Stimulated activated CD8-positive, alpha-beta memory T cell treated with anti-CD3 and anti-CD28 coated beads, Interleukin-4, amount 100 ng/mL, for 4 hours (primary cell): ENCODE results near the gene PAIP1.
"Not testable (repeated sequence)": the region's sequence is repeated elsewhere in the genome, so short reads cannot be mapped to it uniquely, and the experiment has no call there.

Source experiments
- DNase-seq, 2 donors: peaks; one replicate each; pipeline ENCODE4 v3.0.0-alpha.2; 2020; ENCODE audit warnings: low read depth in 2 of 2, low spot score in 1 of 2

The PAIP1 gene

GRCh38 chr5:43571237-43571636, 14.4 kb upstream of the PAIP1 start:
- DNase-seq = no peak

- no peak for DNase-seq
Observed at GRCh38 chr5:43570450-43571158, 13.7 kb upstream of the PAIP1 start.

GRCh38 chr5:43569236-43569746, 12.4 kb upstream of the PAIP1 start:
- DNase-seq = no peak

GRCh38 chr5:43567967-43568366, 11.1 kb upstream of the PAIP1 start:
- no peak for DNase-seq

GRCh38 chr5:43565043-43565442, 8.2 kb upstream of the PAIP1 start:
- no peak for DNase-seq

GRCh38 chr5:43564289-43564850, 7.5 kb upstream of the PAIP1 start:
- DNase-seq = no peak

GRCh38 chr5:43563321-43563720, 6.4 kb upstream of the PAIP1 start:
- DNase-seq = no peak

- DNase-seq = no peak
Observed at GRCh38 chr5:43561356-43561755, 4.5 kb upstream of the PAIP1 start.

- no peak for DNase-seq
Observed at GRCh38 chr5:43560128-43560527, 3.3 kb upstream of the PAIP1 start.

- not testable (repeated sequence) for DNase-seq
Observed at GRCh38 chr5:43556607-43556856, 345 bp downstream of the PAIP1 start.

GRCh38 chr5:43555895-43556606, 826 bp downstream of the PAIP1 start:
- peak; percentile 9 to 20 for DNase-seq

- no peak for DNase-seq
Observed at GRCh38 chr5:43554497-43554896, 2.4 kb downstream of the PAIP1 start.

GRCh38 chr5:43553381-43553780, 3.5 kb downstream of the PAIP1 start:
- DNase-seq = no peak

- DNase-seq = no peak
Observed at GRCh38 chr5:43551731-43552130, 5.1 kb downstream of the PAIP1 start.

- DNase-seq = not testable (repeated sequence)
Observed at GRCh38 chr5:43549272-43549671, 7.6 kb downstream of the PAIP1 start.

- no peak for DNase-seq
Observed at GRCh38 chr5:43548358-43548757, 8.5 kb downstream of the PAIP1 start.

- no peak for DNase-seq
Observed at GRCh38 chr5:43547532-43547931, 9.3 kb downstream of the PAIP1 start.

- DNase-seq = no peak
Observed at GRCh38 chr5:43543434-43543833, 13.4 kb downstream of the PAIP1 start.

- DNase-seq = no peak
Observed at GRCh38 chr5:43540746-43541145, 16.1 kb downstream of the PAIP1 start.

- DNase-seq = no peak
Observed at GRCh38 chr5:43536972-43537371, 19.9 kb downstream of the PAIP1 start.

- DNase-seq = no peak
Observed at GRCh38 chr5:43533646-43534045, 23.2 kb downstream of the PAIP1 start.

- no peak for DNase-seq
Observed at GRCh38 chr5:43530648-43531047, 26.2 kb downstream of the PAIP1 start.

- DNase-seq = no peak
Observed at GRCh38 chr5:43523662-43524072, 33.2 kb downstream of the PAIP1 start.
